ENCODE data around the gene URI1. TPM values are rescaled to one million over a fixed set of nuclear protein-coding genes. Genes with fewer than 3 reads are reported as not detected.
"Not testable (repeated sequence)": the region's sequence is repeated elsewhere in the genome, so short reads cannot be mapped to it uniquely, and the experiment has no call there.

The URI1 gene
- total RNA-seq = 90.8 TPM

DNA sequence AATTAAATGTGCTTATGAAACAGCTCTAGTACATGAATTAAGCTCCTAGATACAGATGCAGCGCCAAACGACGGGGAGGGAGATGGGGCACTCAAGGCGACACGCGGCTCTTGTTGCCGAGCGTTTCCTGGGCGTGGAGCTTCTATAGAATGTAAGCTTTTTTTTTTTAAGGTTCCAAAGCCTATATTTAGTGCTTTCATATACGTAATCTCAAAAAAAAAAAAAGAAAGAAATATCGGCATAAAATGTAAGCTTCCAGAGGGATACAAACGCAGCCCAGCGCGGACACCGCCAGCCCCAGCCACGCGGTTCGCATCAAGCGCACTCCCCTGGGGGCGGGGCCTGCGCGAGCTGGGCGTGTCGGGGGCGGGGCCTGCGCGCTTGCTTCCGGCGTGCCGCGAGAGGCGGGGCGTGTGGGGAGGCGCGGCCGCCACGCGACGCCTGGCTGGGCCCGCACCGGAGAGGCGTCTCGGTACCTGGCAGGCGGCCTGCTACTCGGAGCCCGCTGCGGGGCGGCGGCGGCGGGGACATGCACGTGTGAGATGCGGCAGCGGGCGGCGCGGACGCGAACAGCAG lies at the start of gene URI1:
URI1 (plus strand) TSS at position 412 of the 576 bp plus-strand sequence. CDS start 309 bp downstream, outside the sequence.
- DNase-seq = peak; percentile 88

DNA sequence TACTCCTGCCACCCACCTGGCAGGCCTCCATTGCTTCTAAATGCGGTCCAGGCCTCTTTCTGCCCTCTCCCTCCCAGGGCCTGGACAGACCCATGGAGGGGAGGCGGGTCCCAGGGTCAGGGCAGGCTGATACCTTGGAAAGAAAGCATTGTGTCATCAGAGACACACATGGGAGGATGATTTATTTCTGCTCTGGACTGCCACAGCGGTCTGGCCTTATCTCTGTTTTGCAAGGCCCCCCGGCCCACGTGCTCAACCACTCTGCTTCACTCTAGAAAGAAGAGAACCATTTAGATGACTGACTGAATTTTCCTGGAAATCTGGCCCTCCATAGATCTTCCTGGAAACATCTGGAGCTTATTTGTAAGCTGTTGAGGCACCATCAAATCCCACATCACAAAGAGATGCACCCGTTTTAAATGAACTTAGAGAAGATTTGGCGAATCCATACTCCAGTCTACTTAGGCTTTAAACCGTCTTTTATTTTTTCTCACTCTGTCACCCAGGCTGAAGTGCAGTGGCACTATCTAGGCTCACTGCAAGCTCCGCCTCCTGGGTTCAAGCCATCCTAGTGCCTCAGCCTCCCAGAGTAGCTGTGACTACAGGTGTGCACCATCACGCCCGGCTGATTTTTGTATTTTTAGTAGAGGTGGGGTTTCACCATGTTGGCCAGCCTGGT lies 48.3 kb upstream of the URI1 start:
- DNase-seq = no peak

- DNase-seq = no peak
Observed at GRCh38 chr19:29896802-29897201, 45.2 kb upstream of the URI1 start.

- DNase-seq = no peak
Observed at GRCh38 chr19:29897466-29897865, 44.6 kb upstream of the URI1 start.

DNA sequence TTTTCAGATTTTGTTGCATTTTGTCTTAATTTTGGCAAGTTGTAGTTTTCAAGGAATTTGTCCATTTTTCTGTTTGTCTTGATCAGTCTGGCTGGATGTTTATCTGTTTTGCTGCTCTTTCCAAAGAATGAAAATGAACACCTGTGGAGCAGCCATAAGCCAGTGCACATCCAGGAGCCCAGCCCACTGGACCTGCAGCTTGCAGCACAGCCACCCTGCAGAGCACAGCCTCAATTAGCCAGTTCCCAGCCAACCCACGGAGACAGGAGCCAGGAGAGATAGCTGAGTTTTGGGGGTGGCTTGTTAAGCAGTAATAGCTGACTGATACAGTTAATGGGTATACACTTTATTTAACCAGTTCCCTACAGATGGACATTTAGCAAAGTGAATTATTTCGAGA lies 38.0 kb upstream of the URI1 start:
- DNase-seq = no peak

- DNase-seq = no peak
Observed at GRCh38 chr19:29908963-29909944, 32.8 kb upstream of the URI1 start.

DNA sequence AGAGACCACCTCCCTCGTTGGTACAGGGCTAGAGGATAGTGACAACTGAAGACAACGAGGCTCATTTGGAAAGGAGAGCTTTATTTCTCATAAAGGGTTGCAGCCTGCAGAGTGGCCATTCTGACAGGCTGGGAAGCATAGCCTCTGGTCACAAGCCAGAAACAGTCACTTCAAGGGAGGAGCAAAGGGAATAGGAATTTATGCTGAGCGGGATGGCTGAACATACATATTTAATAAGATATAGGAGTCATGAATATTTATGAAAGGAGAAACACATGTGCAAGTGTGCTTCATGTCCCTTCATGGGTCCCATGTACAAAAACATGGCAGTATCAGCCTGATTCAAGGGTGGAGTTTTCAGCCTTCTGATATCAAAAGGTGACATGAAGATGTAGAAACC lies 27.1 kb upstream of the URI1 start:
- no peak for DNase-seq

DNA sequence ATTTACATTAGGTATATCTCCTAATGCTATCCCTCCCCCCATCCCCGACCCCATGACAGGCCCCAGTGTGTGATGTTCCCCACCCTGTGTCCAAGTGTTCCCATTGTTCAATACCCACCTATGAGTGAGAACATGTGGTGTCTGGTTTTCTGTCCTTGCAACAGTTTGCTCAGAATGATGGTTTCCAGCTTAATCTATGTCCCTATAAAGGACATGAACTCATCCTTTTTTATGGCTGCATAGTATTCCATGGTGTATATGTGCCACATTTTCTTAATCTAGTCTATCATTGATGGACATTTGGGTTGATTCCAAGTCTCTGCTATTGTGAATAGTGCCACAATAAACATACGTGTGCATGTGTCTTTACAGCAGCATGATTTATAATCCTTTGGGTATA lies 26.2 kb upstream of the URI1 start:
- DNase-seq = not testable (repeated sequence)

GRCh38 chr19:29917911-29918310 lies 24.1 kb upstream of the URI1 start:
- DNase-seq = no peak

GRCh38 chr19:29918891-29919290 lies 23.1 kb upstream of the URI1 start:
- DNase-seq = no peak

GRCh38 chr19:29922972-29923371 lies 19.1 kb upstream of the URI1 start:
- no peak for DNase-seq

DNA sequence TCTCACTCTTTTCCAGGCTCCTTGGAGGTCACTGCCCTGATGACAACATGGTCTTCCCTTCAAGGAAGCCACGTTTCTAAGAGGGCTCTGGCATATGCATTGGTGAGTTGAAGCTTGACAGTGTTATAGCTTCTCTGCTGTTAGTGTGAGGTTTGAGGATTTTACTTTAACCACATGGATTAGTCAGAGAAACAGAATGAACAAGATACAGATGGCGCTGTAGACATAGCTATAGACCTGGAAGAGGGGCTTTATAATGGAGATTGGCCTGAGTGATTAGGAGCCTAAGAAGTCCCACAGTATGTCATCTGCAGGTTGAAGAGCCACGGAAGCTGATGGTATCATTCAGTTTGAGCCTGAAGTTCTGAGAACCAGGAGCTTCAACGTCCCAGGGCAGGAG lies 18.4 kb upstream of the URI1 start:
- no peak for DNase-seq

DNA sequence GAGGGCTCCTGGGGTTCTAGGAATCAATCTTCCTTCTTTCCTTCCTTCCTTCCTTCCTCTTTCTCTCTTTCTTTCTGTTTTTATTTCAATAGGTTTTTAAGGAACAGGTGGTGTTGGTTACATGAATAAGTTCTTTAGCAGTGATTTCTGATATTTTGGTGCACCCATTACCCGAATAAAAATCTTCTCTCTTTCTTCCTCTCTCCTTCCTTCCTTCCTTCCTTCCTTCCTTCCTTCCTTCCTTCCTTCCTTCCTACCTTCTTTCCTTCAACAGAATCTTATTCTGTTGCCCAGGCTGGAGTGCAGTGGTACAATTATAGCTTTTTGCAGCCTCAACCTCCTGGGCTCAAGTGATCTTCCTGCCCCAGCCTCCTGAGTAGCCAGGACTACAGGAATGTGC lies 16.0 kb upstream of the URI1 start:
- DNase-seq = no peak

- no peak for DNase-seq
Observed at GRCh38 chr19:29926801-29927200, 15.2 kb upstream of the URI1 start.

GRCh38 chr19:29927944-29928625 lies 14.0 kb upstream of the URI1 start:
- DNase-seq = no peak

DNA sequence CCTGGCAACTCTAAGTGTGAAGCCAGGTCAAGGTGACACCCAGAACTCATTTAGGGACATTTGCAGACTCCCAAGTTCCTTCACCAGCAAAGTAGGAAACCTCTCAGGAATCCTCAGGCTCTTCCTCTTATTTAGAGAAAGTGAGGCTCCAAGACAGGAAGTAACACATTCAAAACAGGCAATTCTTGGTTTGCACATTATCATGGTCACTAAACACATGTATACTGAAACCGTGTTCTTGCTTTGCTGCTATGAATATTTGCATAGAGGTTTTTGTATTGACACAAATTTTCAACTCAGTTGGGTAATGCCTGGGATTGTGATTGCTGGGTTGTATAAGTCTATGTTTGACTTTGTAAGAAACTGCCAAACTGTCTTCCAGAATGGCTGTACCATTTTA lies 13.2 kb upstream of the URI1 start:
- DNase-seq = no peak

- no peak for DNase-seq
Observed at GRCh38 chr19:29934257-29934656, 7.8 kb upstream of the URI1 start.

GRCh38 chr19:29934781-29935180 lies 7.3 kb upstream of the URI1 start:
- no peak for DNase-seq

- DNase-seq = no peak
Observed at GRCh38 chr19:29936409-29936808, 5.6 kb upstream of the URI1 start.

- DNase-seq = no peak
Observed at GRCh38 chr19:29939628-29940027, 2.4 kb upstream of the URI1 start.

DNA sequence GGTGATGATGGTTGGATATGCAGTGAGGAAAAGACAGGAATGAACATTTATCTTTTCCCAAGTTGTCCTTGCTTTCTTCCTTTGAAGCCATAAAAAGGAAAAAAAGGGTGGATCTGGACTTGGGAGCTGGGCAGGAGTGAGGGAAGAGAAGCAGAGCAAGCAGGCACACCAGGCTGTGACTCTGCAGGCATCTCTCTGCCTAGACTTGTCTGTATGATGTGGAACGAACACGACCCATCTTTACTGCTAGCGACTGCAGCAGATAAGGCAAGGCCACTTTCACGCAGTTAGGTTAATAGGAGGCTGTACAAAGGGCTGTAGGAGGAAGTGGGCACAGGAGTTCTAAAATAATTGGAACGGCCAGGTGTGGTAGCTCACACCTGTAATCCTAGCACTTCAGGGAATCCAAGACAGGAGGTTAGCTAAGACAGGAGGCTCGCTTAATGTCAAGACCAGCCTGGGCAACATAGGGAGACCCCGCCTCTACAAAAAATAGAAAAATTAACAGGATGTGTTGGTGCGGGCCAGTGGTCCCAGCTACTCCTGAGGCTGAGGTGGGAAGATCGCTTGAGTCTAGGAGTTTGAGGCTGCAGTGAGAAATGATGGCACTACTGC lies 961 bp upstream of the URI1 start:
- DNase-seq = no peak
